Keratinocyte (primary cell): ENCODE data around the gene SMIM14.

Source experiments
- CTCF ChIP-seq, 3 experiments: IDR thresholded peaks in 1 of 3; conservative IDR thresholded peaks in 1 of 3; optimal IDR thresholded peaks in 1 of 3; 2 replicates in 2 of 3; 3 replicates in 1 of 3; pipeline versions ENCODE3 to v1.5.1; 2011; ENCODE audit warnings: low read length in 3 of 3, mild to moderate bottlenecking in 3 of 3, moderate library complexity in 2 of 3, control low read depth in 1 of 3, inconsistent platforms in 1 of 3; ENCODE audit not compliant: insufficient read depth in 2 of 3; ENCODE audit errors: extremely low read depth in 1 of 3
- EZH2 ChIP-seq: IDR thresholded peaks from one replicate; pipeline ENCODE4 v1.6.1; 2012; ENCODE audit warnings: inconsistent platforms, mild to moderate bottlenecking, low read length, moderate library complexity

DNA sequence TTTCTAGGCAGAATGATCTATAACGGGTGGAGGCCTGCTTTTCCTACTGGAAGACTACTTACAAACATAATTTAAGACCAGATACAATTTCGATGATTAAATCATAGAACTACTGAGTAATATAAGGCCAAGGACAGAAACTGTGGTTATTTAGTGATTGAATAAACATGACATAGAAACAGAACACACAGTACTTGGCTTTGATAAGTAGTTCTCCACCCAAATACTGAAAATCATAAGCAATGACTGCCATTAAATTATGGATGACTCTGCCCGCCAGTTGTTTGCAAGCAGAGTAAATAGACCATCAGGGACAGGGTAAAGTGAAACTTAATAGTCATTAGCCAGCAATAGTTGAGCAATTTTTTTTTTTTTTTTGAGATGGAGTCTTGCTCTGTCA lies 17.2 kb upstream of the SMIM14 start:
- TF ChIP-seq CTCF (optimal IDR thresholded peaks at IDR 0.05 in 1 of 3, IDR thresholded peaks at IDR 0.05 in 1 of 3, conservative IDR thresholded peaks at IDR 0.05 in 1 of 3; ENCODE audit: extremely low read depth in 1 of 3, insufficient read depth in 2 of 3, low read length in 3 of 3) (no peak), EZH2 (no peak)
